ENCODE data around the gene JUP. TPM values are rescaled to one million over a fixed set of nuclear protein-coding genes. Genes with fewer than 3 reads are reported as not detected.

Gene JUP
- total RNA-seq, 4 donors from 2014 or later = 22.7 to 96.3 (median 57.6) TPM

DNA sequence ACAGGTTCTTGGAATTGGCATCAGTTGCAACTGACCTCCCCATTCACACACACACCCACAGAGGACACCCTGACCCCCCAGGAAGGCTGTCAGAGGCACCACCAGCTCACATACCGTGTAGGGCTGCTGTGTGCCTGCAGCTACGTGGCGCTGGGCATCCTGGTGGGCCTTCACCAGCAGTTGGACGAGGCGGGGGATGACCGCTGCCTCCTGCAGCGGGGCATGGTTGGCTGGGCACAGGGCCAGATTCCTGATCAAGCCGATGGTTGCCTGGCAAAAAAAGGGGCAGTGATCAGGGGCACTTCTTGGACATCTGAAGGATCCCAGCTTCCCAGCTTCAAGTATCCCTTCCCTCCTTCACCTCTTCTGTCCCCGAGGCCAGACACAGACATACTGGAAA lies 27.9 kb downstream of the JUP start:
- TF ChIP-seq, protein P1, sequence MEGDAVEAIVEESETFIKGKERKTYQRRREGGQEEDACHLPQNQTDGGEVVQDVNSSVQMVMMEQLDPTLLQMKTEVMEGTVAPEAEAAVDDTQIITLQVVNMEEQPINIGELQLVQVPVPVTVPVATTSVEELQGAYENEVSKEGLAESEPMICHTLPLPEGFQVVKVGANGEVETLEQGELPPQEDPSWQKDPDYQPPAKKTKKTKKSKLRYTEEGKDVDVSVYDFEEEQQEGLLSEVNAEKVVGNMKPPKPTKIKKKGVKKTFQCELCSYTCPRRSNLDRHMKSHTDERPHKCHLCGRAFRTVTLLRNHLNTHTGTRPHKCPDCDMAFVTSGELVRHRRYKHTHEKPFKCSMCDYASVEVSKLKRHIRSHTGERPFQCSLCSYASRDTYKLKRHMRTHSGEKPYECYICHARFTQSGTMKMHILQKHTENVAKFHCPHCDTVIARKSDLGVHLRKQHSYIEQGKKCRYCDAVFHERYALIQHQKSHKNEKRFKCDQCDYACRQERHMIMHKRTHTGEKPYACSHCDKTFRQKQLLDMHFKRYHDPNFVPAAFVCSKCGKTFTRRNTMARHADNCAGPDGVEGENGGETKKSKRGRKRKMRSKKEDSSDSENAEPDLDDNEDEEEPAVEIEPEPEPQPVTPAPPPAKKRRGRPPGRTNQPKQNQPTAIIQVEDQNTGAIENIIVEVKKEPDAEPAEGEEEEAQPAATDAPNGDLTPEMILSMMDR (IDR thresholded peaks at IDR 0.05; ENCODE audit: low read depth) = no peak

DNA sequence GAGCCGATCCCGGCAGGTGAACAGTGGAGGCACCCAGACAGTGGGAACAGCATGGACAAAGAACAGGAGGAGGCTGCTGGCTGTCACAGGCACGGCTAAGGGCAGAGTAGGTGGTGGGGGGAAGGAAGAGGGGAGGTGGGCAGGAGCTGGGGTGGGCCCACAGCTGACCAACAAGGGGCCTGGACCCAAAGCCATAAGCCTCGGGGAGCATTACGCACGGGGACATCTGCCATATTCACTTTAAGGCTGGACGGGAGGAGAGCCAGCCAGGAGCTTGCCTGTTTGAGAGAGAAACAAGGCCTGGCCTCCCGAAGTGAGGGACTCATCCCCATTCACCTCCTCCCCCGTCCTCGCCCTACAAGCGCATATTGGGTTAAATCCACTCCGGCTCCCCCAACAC lies 32.4 kb downstream of the JUP start:
- TF ChIP-seq, protein P1 (IDR thresholded peaks at IDR 0.05; ENCODE audit: low read depth) = no peak

DNA sequence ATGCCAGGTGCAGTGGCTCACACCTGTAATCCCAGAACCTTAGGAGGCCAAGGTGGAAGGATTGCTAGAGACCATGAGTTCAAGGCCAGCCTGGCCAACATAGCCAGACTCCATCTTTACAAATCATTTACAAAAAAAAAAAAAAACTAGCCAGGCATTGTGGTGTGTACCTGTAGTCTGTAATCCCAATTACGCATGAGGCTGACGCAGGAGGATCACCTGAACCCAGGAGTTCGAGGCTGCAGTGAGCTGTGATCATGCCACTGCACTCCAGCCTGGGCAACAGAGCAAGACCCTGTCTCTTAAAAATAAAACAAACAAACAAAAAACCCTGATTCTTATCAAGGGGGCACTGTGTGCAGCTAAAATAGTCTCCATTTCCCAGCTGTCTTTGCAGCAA lies 35.2 kb downstream of the JUP start:
- TF ChIP-seq, protein P1 (IDR thresholded peaks at IDR 0.05; ENCODE audit: low read depth) = no peak

DNA sequence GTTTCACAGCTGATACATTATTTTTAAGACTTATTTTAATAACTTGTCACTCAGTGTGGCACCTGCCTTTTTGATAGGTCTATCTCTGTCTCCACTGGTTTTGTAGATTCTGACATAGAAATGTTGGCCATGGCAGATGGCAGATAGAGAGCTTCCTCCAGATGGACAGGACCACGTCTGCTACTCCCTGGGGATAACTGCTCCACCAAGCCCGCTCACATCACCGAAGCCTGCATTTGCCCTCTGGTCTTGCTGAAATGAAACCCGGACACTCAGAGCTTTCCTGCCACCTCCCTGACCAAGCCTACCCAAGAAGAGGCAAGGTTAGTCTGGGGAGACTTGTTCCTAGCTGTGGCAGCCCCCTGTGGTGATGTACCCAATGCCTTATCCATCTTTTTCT lies 35.6 kb downstream of the JUP start:
- TF ChIP-seq, protein P1 (IDR thresholded peaks at IDR 0.05; ENCODE audit: low read depth) = no peak

DNA sequence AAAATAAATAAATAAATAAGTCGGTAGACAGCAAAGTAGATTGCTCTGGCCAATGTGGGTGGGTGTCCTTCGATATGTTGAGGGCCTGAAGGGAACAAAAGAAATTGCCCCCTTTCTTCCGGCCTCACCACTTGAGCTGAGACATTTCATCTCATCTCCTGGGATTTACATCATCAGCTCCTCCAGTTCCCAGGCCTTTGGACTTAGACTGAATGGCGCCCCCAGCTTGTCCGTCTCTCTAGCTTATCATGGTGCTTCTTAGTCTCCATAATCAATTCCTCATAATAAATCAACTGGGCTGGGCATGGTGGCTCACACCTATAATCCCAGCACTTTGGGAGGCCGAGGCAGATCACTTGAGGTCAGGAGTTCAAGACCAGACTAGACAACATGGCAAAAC lies 38.2 kb downstream of the JUP start:
- TF ChIP-seq, protein P1 (IDR thresholded peaks at IDR 0.05; ENCODE audit: low read depth) = no peak

DNA sequence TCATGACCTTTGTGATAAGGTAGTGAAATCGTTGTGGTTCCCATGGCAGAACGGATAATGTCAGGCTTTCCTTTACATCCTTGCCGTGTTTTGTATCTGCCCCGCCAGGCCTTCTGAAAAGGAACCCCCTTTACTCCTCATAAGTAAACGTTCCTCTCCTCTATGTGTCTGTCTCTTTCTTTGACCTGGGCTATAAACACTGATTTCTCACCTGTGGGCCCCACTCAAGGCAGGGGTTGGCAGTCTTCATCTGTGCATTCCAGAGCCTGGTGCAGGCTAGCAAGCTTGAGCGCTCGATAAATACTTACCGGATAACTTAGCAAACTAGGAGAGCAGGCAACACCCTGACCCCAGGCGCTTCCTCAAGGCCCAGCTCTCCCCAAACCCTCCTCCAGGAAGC lies 44.8 kb downstream of the JUP start:
- TF ChIP-seq, protein P1 (IDR thresholded peaks at IDR 0.05; ENCODE audit: low read depth) = no peak

DNA sequence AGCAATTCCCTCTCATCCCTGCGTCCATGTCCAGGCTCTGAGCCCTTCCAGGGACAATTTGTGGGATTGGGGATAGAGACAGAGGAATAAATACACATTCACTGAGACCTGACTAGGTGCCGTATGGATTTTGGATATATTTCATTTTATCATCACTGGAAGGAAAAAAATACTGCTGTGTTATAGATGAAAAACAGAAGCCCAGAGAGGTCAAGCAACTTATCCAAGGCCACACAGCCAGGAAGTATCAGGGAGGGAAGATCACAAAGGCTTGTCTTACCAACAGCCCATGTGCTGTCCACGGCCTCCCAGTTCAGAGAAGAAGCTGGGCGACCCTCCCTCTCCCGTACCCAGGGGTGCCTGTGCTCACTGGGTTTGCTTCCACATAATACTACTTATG lies 46.0 kb downstream of the JUP start:
- TF ChIP-seq, protein P1 (IDR thresholded peaks at IDR 0.05; ENCODE audit: low read depth) = no peak
